ENCODE measurements around the gene ACYP1. TPM values are rescaled to one million over a fixed set of nuclear protein-coding genes. Genes with fewer than 3 reads are reported as not detected.
"Not testable (repeated sequence)": the region's sequence is repeated elsewhere in the genome, so short reads cannot be mapped to it uniquely, and the experiment has no call there.

ACYP1 gene
- total RNA-seq, 1 experiment from 2014 or later: 30.0 TPM

DNA sequence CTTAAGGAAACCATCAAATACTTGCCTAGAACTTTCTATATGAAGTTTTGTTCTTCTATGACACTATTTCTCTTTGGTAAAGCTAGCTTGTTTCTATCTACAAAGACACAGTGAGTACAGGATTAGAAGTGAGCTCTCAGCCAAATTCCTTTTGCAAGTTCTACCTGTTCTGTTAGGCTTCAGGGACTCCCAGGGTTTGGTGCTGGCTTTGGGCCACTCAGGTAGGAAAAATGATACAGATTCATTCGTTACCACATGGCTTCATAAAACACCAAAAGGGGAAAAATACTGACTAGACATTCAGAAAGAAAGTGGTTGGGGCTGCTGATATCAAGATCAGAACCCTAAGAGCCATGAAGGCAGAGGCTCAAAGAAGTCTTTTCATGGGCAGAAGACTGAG is 19.4 kb upstream of the ACYP1 start:
- DNase-seq: no peak
- Histone ChIP-seq H3K36me3 (replicated peaks; ENCODE audit: control insufficient read depth, insufficient read depth, low read length) (peaks cover 15% of the 10 kb centered on the region), H3K27me3 (ENCODE audit: control insufficient read depth, insufficient read depth, low read length) (no peaks in the 10 kb centered on the region), H3K4me3 (ENCODE audit: insufficient read depth, low read depth, low read length) (no peak overlapping the region)

DNA sequence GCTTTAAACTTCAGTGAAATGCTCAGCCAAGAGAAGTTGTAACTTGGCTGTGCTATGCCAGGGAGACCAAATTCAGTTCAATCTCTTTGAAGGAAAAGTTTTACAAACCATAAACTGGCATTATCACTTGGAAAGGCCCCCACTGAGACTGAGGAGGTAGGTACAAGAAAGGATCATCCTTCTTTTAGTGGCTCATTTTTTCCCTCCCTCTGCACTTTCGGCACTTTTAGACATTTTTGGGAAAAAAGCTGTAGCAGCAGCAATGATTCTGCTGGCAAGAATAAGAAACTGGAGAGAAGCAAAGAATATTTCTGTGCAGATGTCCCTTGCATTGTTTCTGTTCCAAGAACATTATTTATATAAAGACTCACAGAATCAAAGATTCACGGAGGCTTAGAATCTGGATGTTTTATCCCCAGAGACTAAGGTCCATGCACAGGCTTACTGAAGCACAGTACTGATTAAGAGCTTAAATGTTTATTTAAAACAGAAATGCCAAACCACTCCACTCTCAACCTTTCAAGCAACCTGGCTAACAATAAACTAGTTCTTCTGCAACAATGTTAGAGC is 17.9 kb upstream of the ACYP1 start:
- DNase-seq: no peak
- no peaks in the 10 kb centered on the region for H3K27me3 ChIP-seq (ENCODE audit: control insufficient read depth, insufficient read depth, low read length)
- H3K36me3 ChIP-seq (replicated peaks; ENCODE audit: control insufficient read depth, insufficient read depth, low read length): peaks cover 7% of the 10 kb centered on the region
- no peak overlapping the region for H3K4me3 ChIP-seq (ENCODE audit: insufficient read depth, low read depth, low read length)

DNA sequence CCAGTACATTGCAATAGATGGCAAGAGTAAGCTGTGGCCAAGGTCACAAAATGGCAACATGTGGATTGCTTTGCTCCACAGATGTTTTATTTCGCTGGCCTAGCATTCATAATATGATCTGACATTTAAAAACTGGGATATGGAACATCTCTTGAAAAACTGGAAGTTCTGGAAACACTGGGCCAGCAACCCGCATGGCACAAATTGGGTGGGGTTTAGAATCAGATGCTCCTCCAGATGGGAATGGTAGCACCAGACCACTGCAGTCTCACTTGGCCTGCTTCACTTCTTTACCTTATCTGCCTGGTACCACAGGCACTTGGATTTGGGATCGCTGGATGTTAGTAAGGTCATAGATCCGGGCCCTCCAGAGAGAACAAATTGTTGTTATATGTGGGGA is 15.7 kb upstream of the ACYP1 start:
- no peaks in the 10 kb centered on the region for H3K27me3 ChIP-seq (ENCODE audit: control insufficient read depth, insufficient read depth, low read length)
- peaks cover 5% of the 10 kb centered on the region for H3K36me3 ChIP-seq (replicated peaks; ENCODE audit: control insufficient read depth, insufficient read depth, low read length)
- DNase-seq: no peak
- H3K4me3 ChIP-seq (ENCODE audit: insufficient read depth, low read depth, low read length): no peak overlapping the region

DNA sequence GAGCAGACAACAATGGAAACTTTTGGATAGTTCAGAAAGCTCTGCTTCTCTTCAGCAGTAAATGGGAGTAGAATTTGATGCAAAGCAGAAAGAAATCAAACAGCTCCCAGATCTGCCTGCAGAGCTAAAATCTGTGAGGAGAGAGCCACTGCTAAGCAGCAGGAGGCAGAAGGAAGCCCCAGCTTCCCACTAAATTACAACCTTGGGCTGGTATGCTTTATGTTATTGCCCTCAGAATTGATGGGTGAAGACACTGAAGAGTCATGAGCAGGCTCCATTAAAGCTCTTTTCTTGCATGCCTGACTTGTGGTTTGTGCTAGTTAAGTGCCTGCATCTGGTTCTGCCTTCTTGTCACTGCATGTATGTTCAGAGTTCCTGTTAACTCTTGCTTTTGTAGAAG is 14.0 kb upstream of the ACYP1 start:
- H3K4me3 ChIP-seq (ENCODE audit: insufficient read depth, low read depth, low read length): no peak overlapping the region

DNA sequence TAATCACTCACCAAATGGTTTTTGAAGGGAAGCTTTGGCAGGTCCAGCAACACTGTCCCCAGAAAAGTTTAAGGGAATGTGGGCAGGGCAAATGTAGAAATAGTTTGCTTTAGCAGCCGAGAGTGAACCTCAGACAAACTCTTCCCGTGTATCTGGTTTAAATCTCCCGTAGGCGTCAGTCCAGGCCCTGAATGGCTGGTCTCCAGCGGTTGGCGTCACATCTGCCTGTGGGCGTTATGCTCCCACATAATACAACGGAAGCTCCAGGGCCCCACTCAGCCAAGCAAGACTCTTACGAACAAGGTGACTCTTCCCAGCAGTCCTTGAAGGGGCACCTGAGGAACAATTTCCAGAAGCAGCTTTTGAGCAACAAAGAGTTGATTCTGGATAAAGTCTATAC is 6.6 kb upstream of the ACYP1 start:
- DNase-seq: no peak
- Histone ChIP-seq H3K27me3 (ENCODE audit: control insufficient read depth, insufficient read depth, low read length) (no peaks in the 10 kb centered on the region), H3K36me3 (replicated peaks; ENCODE audit: control insufficient read depth, insufficient read depth, low read length) (no peaks in the 10 kb centered on the region), H3K4me3 (ENCODE audit: insufficient read depth, low read depth, low read length) (no peak overlapping the region)

More for the DNA sequence above, 14.0 kb upstream of the ACYP1 start:
- no peaks in the 10 kb centered on the region for H3K36me3 ChIP-seq (replicated peaks; ENCODE audit: control insufficient read depth, insufficient read depth, low read length)
- DNase-seq: no peak
- no peaks in the 10 kb centered on the region for H3K27me3 ChIP-seq (ENCODE audit: control insufficient read depth, insufficient read depth, low read length)

DNA sequence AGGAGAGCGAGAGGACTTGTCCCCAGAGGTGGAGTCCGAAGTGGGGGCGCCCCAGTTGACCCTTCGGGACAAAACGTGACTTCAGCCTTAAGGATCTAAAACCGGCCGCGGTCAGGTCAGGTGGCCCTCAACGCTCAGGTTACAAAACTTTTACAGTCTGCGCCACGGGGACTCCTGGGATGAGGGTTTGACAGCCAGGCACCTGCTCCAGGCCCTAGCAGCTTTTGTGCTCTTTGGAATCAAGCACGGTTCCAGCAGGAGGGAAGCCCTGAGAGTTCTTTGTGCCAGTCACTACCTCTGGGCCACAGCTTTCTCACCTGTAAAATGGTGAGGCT is 6.0 kb upstream of the ACYP1 start:
- Histone ChIP-seq H3K27me3 (ENCODE audit: control insufficient read depth, insufficient read depth, low read length) (no peaks in the 10 kb centered on the region), H3K36me3 (replicated peaks; ENCODE audit: control insufficient read depth, insufficient read depth, low read length) (no peaks in the 10 kb centered on the region), H3K4me3 (ENCODE audit: insufficient read depth, low read depth, low read length) (peak overlapping the region; percentile 79)
- peak; percentile 65 for DNase-seq

DNA sequence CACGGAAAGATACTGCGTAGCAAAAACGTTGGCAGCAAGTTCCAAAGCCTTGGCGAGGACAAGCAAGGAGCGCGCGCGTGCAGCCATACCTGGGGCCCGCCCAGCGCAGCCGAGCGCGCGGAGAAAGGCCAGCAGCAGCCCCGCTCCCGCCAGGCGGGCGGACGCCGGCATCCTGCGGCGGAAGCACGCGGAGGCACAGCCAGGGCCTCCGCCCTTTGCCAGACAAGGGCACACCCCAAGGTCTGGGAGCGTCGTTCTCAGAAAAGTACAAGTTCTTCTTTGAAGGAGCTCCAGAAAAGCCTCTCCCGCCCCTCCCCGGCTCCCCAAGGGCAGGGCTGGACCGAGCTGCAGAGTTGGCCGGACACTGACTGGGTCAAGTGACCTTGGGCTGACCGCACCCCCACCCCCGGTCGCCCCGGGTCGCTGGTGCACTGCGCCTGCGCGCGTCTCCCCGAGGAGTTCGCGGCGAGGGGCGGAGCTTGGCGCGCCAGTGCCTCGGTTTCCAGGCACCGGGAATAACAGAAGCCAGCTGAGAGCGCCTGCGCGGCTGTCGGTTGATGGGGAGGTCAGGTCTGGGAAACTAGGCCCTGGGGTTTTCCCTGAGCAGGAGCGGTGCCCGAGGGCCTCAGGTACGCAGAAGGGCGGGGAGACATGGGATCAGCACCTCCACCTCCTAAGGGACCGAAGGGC is 5.4 kb upstream of the ACYP1 start, which contains the start of gene ZC2HC1C:
ZC2HC1C (plus strand) TSS at position 521 of the 690 bp plus-strand sequence. CDS start 933 bp downstream, outside the sequence.
- Histone ChIP-seq H3K27me3 (ENCODE audit: control insufficient read depth, insufficient read depth, low read length) (no peaks in the 10 kb centered on the region), H3K4me3 (ENCODE audit: insufficient read depth, low read depth, low read length) (peak within 1 kb of the TSS; percentile 79), H3K36me3 (replicated peaks; ENCODE audit: control insufficient read depth, insufficient read depth, low read length) (no peaks in the 10 kb centered on the region)
- DNase-seq: peak; percentile 97

DNA sequence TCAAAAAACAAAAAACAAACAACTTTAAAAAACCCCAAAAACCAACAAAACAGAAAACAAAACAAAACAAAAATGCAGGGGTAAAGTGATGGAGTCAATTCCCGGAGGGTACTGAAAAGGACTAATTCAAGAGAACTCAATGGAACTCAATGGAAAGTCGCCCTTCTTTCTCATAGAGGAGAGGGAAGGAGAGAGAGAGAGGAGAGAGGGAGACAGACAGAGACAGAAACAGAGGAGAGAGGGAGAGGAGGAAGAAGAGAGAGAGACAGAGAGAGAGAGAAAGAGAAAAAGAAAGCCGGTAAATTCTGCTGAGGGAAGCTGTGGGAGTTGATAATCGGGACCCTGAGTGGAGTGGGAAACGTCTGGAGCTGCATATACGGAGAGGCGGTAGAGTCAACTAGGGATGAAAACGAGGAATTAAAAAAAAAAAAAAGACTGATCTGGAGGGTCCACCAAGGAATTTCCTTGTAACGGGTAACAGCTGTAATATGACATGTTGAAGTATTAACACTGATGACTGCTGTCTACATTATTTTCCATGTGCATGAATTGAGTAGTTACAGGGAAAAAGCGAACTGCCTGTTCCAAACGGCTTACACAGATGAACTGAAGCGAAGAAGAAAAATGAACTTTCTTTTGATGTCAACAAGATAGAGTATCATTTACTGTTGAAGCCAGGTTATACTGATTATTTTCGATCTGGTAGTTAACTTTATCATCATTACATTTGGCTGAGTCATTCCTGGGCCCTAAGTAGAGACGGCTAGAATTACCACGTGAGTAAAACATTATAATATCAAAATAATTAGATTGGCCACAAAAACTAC is 4.7 kb upstream of the ACYP1 start:
- Histone ChIP-seq H3K36me3 (replicated peaks; ENCODE audit: control insufficient read depth, insufficient read depth, low read length) (no peaks in the 10 kb centered on the region), H3K4me3 (ENCODE audit: insufficient read depth, low read depth, low read length) (peak overlapping the region; percentile 79), H3K27me3 (ENCODE audit: control insufficient read depth, insufficient read depth, low read length) (no peaks in the 10 kb centered on the region)
- no peak for DNase-seq

DNA sequence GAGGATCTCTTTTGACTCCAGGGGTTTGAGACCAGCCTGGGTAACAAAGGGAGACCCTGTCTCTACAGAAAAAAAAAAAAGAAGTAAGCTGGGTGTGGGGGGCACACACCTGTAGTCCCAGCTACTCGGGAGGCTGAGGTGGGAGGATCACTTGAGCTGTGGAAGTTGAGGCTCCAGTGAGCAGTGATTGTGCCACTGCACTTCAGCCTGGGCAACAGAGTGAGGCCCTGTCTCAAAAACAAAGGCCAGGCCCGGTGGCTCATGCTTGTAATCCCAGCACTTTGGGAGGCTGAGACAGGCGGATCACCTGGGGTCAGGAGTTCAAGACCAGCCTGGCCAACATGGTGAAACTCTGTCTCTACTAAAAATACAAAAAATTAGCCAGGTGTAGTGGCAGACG is 3.9 kb upstream of the ACYP1 start:
- H3K4me3 ChIP-seq (ENCODE audit: insufficient read depth, low read depth, low read length); DNase-seq; H3K27me3 ChIP-seq (ENCODE audit: control insufficient read depth, insufficient read depth, low read length); H3K36me3 ChIP-seq (replicated peaks; ENCODE audit: control insufficient read depth, insufficient read depth, low read length): not testable (repeated sequence)

DNA sequence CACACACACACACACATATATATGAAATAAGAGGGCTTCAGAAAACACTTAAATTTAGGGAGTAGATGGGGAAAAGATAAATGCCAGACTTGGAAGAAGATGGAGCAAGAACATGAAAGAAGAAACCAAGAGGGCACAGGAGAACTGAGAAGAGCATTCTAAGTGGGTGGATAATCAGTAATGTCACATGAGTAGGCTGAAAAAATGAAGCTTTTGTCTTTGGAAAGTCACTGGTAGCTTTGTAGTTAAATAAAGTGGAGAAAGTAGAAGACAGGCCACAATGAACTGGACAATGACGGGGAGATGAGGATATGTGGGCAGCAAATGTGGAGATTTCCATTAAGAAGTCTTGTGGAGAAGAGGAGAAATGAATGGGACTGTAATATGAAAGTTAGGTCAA is 3.4 kb upstream of the ACYP1 start:
- H3K27me3 ChIP-seq (ENCODE audit: control insufficient read depth, insufficient read depth, low read length): no peaks in the 10 kb centered on the region
- H3K4me3 ChIP-seq (ENCODE audit: insufficient read depth, low read depth, low read length): no peak overlapping the region
- H3K36me3 ChIP-seq (replicated peaks; ENCODE audit: control insufficient read depth, insufficient read depth, low read length): no peaks in the 10 kb centered on the region
- no peak for DNase-seq

DNA sequence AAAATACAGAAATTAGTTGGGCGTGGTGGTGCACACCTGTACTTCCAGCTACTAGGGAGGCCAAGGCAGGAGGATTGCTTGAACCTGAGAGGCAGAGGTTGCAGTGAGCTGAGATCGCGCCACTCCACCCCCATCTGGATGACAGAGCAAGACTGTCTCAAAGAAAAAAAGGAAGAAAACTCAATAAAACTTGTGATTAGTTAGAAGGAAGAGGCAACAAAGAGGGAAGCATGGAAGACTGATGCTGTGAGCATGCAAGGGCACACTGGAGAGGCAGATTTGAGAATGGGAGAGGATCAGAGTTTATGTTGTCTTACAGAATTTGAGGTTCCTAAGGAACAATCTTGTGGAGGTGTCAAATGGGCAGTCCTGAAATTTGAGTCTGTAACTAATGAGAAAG is 2.9 kb upstream of the ACYP1 start:
- Histone ChIP-seq H3K36me3 (replicated peaks; ENCODE audit: control insufficient read depth, insufficient read depth, low read length) (no peaks in the 10 kb centered on the region), H3K27me3 (ENCODE audit: control insufficient read depth, insufficient read depth, low read length) (no peaks in the 10 kb centered on the region), H3K4me3 (ENCODE audit: insufficient read depth, low read depth, low read length) (no peak overlapping the region)
- no peak for DNase-seq

DNA sequence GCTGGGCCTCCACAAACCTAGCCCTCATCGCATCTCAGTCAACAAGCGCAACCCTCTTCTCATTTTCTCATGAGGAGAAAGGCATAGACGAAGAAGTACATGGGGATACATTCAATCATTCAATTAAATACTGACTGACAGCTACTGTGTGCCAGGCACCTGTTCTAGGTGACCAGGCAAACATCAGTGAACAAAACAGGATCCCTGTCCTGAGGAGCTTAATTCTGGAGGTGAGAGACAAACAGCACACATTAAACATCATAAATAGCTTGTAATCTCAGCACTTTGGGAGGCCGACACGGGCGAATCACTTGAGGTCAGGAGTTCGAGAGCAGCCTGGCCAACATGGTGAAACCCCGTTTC is 362 bp upstream of the ACYP1 start:
- Histone ChIP-seq H3K4me3 (ENCODE audit: insufficient read depth, low read depth, low read length) (no peak overlapping the region; the same call in 1 of the 2 replicates), H3K36me3 (replicated peaks; ENCODE audit: control insufficient read depth, insufficient read depth, low read length) (no peaks in the 10 kb centered on the region; the same call in 1 of the 2 replicates), H3K27me3 (ENCODE audit: control insufficient read depth, insufficient read depth, low read length) (no peaks in the 10 kb centered on the region)
- no peak for DNase-seq

DNA sequence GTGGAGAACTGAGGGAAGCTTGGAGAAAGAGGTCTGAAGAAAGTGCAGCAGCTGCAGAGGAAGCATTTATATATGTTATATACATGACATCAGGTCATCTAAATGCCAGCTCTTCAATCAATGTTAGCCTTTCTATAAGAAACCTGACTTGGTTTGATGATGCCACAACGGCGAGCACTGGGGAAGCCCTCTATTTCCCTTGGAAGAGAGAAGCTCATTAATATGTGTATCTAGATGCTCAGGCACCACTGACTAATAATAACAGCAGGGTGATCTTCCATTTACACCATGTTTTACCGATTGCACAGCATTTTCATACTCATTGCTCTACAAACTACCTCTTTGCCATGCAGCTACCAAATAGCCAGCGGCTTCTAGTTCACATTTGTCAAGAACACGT is 811 bp downstream of the ACYP1 start:
- H3K36me3 ChIP-seq (replicated peaks; ENCODE audit: control insufficient read depth, insufficient read depth, low read length): no peaks in the 10 kb centered on the region; the same call in 1 of the 2 replicates
- no peak for DNase-seq
- H3K27me3 ChIP-seq (ENCODE audit: control insufficient read depth, insufficient read depth, low read length): no peaks in the 10 kb centered on the region
- peak overlapping the region; percentile 85 for H3K4me3 ChIP-seq (ENCODE audit: insufficient read depth, low read depth, low read length)

DNA sequence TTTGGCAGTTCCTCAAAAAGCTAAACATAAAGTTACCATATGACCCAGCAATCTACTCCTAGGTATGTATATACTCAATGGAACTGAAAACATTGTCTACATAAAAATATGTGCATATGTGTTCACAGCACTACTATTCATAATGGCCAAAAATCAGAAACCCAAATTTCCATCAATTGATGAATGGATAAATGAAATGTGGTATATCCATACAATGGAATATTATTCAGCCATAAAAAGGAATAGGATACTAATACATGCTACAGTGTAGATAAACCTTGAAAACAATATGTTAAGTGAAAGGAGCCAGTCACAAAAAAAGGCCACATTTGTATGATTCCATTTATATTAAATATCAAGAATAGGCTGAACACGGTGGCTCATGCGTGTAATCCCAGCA is 3.4 kb downstream of the ACYP1 start:
- no peak overlapping the region for H3K4me3 ChIP-seq (ENCODE audit: insufficient read depth, low read depth, low read length)
- H3K27me3 ChIP-seq (ENCODE audit: control insufficient read depth, insufficient read depth, low read length): no peaks in the 10 kb centered on the region
- no peak for DNase-seq
- no peaks in the 10 kb centered on the region; the same call in 1 of the 2 replicates for H3K36me3 ChIP-seq (replicated peaks; ENCODE audit: control insufficient read depth, insufficient read depth, low read length)

DNA sequence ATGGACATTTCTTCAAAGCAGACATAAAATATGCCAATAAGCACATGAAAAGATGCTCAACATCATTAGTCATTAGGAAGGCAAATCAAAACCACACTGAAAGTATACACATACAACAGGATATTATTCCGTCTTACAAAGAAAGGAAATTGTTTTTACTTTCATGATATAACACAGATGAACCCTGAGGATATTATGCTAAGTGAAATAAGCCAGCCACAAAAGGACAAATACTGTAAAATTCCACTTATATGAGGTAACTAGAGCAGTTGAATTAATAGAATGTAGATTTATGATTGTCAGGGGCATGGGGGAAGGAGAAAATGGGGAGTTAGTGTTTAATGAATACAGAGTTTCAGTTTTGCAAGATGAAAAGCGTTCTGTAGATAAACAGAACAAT is 4.2 kb downstream of the ACYP1 start:
- no peaks in the 10 kb centered on the region; the same call in 1 of the 2 replicates for H3K36me3 ChIP-seq (replicated peaks; ENCODE audit: control insufficient read depth, insufficient read depth, low read length)
- H3K4me3 ChIP-seq (ENCODE audit: insufficient read depth, low read depth, low read length): no peak overlapping the region
- no peaks in the 10 kb centered on the region for H3K27me3 ChIP-seq (ENCODE audit: control insufficient read depth, insufficient read depth, low read length)
- no peak for DNase-seq
